HepG2 (cell line): Measurements from ENCODE around the gene CHD2. TPM values are rescaled to one million over a fixed set of nuclear protein-coding genes. Genes with fewer than 3 reads are reported as not detected.

ENCODE experiments used
- CREBL2 ChIP-seq: sonication (generic); formaldehyde crosslinking; IDR thresholded peaks from 2 replicates; pipeline ENCODE4 v1.8.1; 2023; ENCODE audit warnings: missing genetic modification reagents, mild to moderate bottlenecking, borderline replicate concordance
- DZIP1 ChIP-seq: sonication (generic); formaldehyde crosslinking; IDR thresholded peaks from 2 replicates; pipeline ENCODE4 v1.5.0; 2020; ENCODE audit warnings: mild to moderate bottlenecking, missing genetic modification reagents
- ELK4 ChIP-seq: sonication (generic); formaldehyde crosslinking; IDR thresholded peaks from 2 replicates; pipeline ENCODE4 v1.9.0; 2021; ENCODE audit warnings: missing genetic modification reagents, borderline replicate concordance
- GTF2F1 ChIP-seq: fragments of 150-350 bp; IDR thresholded peaks from 2 replicates; pipeline ENCODE4 v1.6.1; 2014; ENCODE audit warnings: low read length
- KLF12 ChIP-seq: sonication (generic); formaldehyde crosslinking; IDR thresholded peaks from 2 replicates; pipeline ENCODE4 v1.4.0; 2020; ENCODE audit warnings: missing genetic modification reagents, borderline replicate concordance
- NCOA5 ChIP-seq: sonication (generic); formaldehyde crosslinking; IDR thresholded peaks from 2 replicates; pipeline ENCODE4 v1.4.0; 2020; ENCODE audit warnings: missing genetic modification reagents
- NFKB2 ChIP-seq: sonication (generic); formaldehyde crosslinking; IDR thresholded peaks from 2 replicates; pipeline ENCODE4 v1.4.0; 2020; ENCODE audit warnings: missing genetic modification reagents, borderline replicate concordance
- NR0B2 ChIP-seq: sonication (generic); formaldehyde crosslinking; IDR thresholded peaks from 2 replicates; pipeline ENCODE4 v1.4.0; 2020; ENCODE audit warnings: mild to moderate bottlenecking, missing genetic modification reagents
- PBX2 ChIP-seq: IDR thresholded peaks from 2 replicates; pipeline ENCODE4 v1.6.1; 2016; ENCODE audit warnings: control low read depth
- PCBP1 ChIP-seq: fragments of 200-400 bp; formaldehyde crosslinking; IDR thresholded peaks from 2 replicates; pipeline ENCODE4 v1.6.1; 2017; ENCODE audit warnings: mild to moderate bottlenecking, low read depth, low read length, borderline replicate concordance
- TBX2 ChIP-seq: sonication (generic); formaldehyde crosslinking; IDR thresholded peaks from 2 replicates; pipeline ENCODE4 v1.5.0; 2020; ENCODE audit warnings: missing genetic modification reagents, mild to moderate bottlenecking, borderline replicate concordance
- ZMYM4 ChIP-seq: sonication (generic); formaldehyde crosslinking; IDR thresholded peaks from 2 replicates; pipeline ENCODE4 v1.8.1; 2023; ENCODE audit warnings: mild to moderate bottlenecking, missing genetic modification reagents
- ZNF343 ChIP-seq: sonication (generic); formaldehyde crosslinking; IDR thresholded peaks from 2 replicates; pipeline ENCODE4 v1.4.0; 2020; ENCODE audit warnings: mild to moderate bottlenecking, missing genetic modification reagents
- ZNF513 ChIP-seq: sonication (generic); formaldehyde crosslinking; conservative IDR thresholded peaks from 2 replicates; pipeline ENCODE4 v1.5.0; 2020; ENCODE audit warnings: missing genetic modification reagents
- ZNF589 ChIP-seq: sonication (generic); formaldehyde crosslinking; conservative IDR thresholded peaks from 2 replicates; pipeline ENCODE4 v1.8.0; 2022; ENCODE audit warnings: mild to moderate bottlenecking, moderate library complexity, missing genetic modification reagents
- ZNF850 ChIP-seq: sonication (generic); formaldehyde crosslinking; conservative IDR thresholded peaks from 2 replicates; pipeline ENCODE4 v1.9.0; 2021; ENCODE audit warnings: mild to moderate bottlenecking, missing genetic modification reagents
- polyA plus RNA-seq, 8 experiments: library from polyadenylated mRNA; depleted of rRNA in 3 of 8; stranded (reverse) in 7 of 8; unstranded in 1 of 8; fragments of >200 nt; fragmentation: Illumina TruSeq in 4 of 8; extraction: Trizol in 4 of 8; gene quantifications; 2 replicates each; pipeline versions ENCODE4 v1.2.1 to v1.2.3, GENCODE V29; 2011 to 2016; ENCODE audit warnings: low read depth in 4 of 8, missing spikeins in 1 of 8, mixed read lengths in 1 of 8; ENCODE audit not compliant: insufficient read depth in 1 of 8
- total RNA-seq, 5 experiments: library from RNA; depleted of rRNA; stranded (reverse); fragments of >200 nt; fragmentation: Illumina TruSeq; extraction: Trizol; gene quantifications; 2 replicates each; pipeline ENCODE4 v1.2.3, GENCODE V29; 2016; ENCODE audit warnings: low read depth in 1 of 5

CHD2 gene
- total and polyA plus RNA-seq, 2 of the 13 experiments (the other 11 are each of a cell fraction or from before 2014, with no cell fraction given), result 54.0 to 54.1 TPM

- TF ChIP-seq ELK4 (CRISPR knock-in tag) (no peak), NFKB2 (no peak), NCOA5 (no peak), PBX2 (CRISPR knock-in tag) (peak; percentile 97), CREBL2 (CRISPR knock-in tag) (peak; percentile 45; the same call in 1 of the 2 replicates), ZNF589 (CRISPR knock-in tag) (no peak), TBX2 (CRISPR knock-in tag) (no peak), DZIP1 (CRISPR knock-in tag) (no peak), ZNF343 (CRISPR knock-in tag) (0 out of 2 replicates have a peak, but pooled peaks have one; percentile 53), PCBP1 (no peak), ZNF513 (CRISPR knock-in tag) (no peak), GTF2F1 (0 out of 2 replicates have a peak, but pooled peaks have one; percentile 74), ZNF850 (CRISPR knock-in tag) (no peak), ZMYM4 (CRISPR knock-in tag) (peak; percentile 71; the same call in 1 of the 2 replicates), KLF12 (CRISPR knock-in tag) (no peak), NR0B2 (CRISPR knock-in tag) (no peak)
These were observed 18.1 kb upstream of the CHD2 start (continued) for GRCh38 chr15:92881802-92882696.
